Putamen (tissue), 1 donor: ENCODE results near the gene SLC41A2.
"Not testable (repeated sequence)": the region's sequence is repeated elsewhere in the genome, so short reads cannot be mapped to it uniquely, and the experiment has no call there.

ENCODE experiments used
- DNase-seq: peaks from one replicate; pipeline ENCODE4 v3.0.0-alpha.2; 2016; ENCODE audit warnings: low spot score

The SLC41A2 gene

GRCh38 chr12:104958001-104958804, at the start of gene SLC41A2:
Gene SLC41A2 (minus strand): TSS chr12:104958290. CDS start chr12:104928527, 29,763 bp downstream.
- peak; percentile 68 for DNase-seq

GRCh38 chr12:105001476-105001875, 43.4 kb upstream of the SLC41A2 start:
- no peak for DNase-seq

- no peak for DNase-seq
Observed at GRCh38 chr12:104999347-104999685, 41.2 kb upstream of the SLC41A2 start.

GRCh38 chr12:104998423-104999346, 40.6 kb upstream of the SLC41A2 start:
- no peak for DNase-seq

- DNase-seq, result no peak
Observed at GRCh38 chr12:104997541-104997940, 39.5 kb upstream of the SLC41A2 start.

- DNase-seq, result no peak
Observed at GRCh38 chr12:104994336-104994735, 36.2 kb upstream of the SLC41A2 start.

- no peak for DNase-seq
Observed at GRCh38 chr12:104991565-104992128, 33.6 kb upstream of the SLC41A2 start.

GRCh38 chr12:104990950-104991349, 32.9 kb upstream of the SLC41A2 start:
- no peak for DNase-seq

- DNase-seq, result peak; percentile 93
Observed at GRCh38 chr12:104986022-104986941, 28.2 kb upstream of the SLC41A2 start, which contains the start of gene NOPCHAP1. Gene NOPCHAP1 (plus strand): TSS chr12:104986316. CDS start chr12:104986353, 37 bp downstream.

GRCh38 chr12:104985206-104985605, 27.1 kb upstream of the SLC41A2 start:
- DNase-seq, result no peak

GRCh38 chr12:104977688-104978087, 19.6 kb upstream of the SLC41A2 start:
- not testable (repeated sequence) for DNase-seq

- DNase-seq, result no peak
Observed at GRCh38 chr12:104976703-104977102, 18.6 kb upstream of the SLC41A2 start.

- no peak for DNase-seq
Observed at GRCh38 chr12:104975587-104976343, 17.7 kb upstream of the SLC41A2 start.

- DNase-seq, result peak; percentile 27
Observed at GRCh38 chr12:104974626-104975290, 16.7 kb upstream of the SLC41A2 start.

- DNase-seq, result no peak
Observed at GRCh38 chr12:104973250-104973649, 15.2 kb upstream of the SLC41A2 start.

- DNase-seq, result no peak
Observed at GRCh38 chr12:104971306-104971705, 13.2 kb upstream of the SLC41A2 start.

GRCh38 chr12:104969343-104969742, 11.3 kb upstream of the SLC41A2 start:
- DNase-seq, result no peak

- no peak for DNase-seq
Observed at GRCh38 chr12:104966677-104967076, 8.6 kb upstream of the SLC41A2 start.

GRCh38 chr12:104964856-104965205, 6.7 kb upstream of the SLC41A2 start:
- DNase-seq, result no peak

- DNase-seq, result no peak
Observed at GRCh38 chr12:104964167-104964855, 6.2 kb upstream of the SLC41A2 start.
